ENCODE data around the gene FKBP2.

GRCh38 chr11:64266339-64266738, 25.4 kb downstream of the FKBP2 start:
- TF ChIP-seq SUZ12 (IDR thresholded peaks at IDR 0.05; ENCODE audit: extremely low read depth, insufficient read depth, insufficient read length) (no peak), YY1 (IDR thresholded peaks at IDR 0.05; ENCODE audit: insufficient read depth, insufficient read length) (no peak), ZNF274 (IDR thresholded peaks at IDR 0.05; ENCODE audit: low read depth, low read length) (no peak)
